Skeletal muscle cell (primary cell): Measurements from ENCODE around the gene SCAF1.

ENCODE experiments used
- DNase-seq: peaks from one replicate; pipeline ENCODE4 v3.0.0-alpha.2; 2010; ENCODE audit warnings: low read depth
- H3K4me3 ChIP-seq: 2 replicates; pipeline ENCODE4 v1.5.1; 2011; ENCODE audit warnings: low read depth, mild to moderate bottlenecking, control low read depth, low read length, moderate library complexity

The SCAF1 gene

GRCh38 chr19:49642492-49643035, 555 bp downstream of the SCAF1 start:
- DNase-seq, result no peak
- peak overlapping the region; percentile 99 for H3K4me3 ChIP-seq

DNA sequence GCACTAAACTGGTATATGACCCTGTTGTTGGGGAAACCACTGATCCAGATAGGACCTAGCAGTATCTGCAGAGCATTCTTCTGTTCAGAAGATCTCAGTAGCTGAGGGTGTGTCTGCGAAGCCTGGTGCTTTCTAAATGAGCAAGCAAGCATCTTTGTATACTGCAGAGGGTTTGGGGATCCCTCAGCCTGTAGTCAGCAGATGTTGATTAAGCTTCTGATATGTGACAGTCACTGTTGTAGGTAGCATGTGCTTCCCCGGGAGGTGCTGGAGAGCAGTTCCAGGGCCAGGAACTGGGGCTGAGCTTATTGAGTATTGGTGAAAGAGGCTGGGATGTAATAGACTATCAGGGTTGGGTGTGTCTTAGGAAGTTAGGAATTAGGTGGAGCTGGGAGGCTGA, 1.5 kb downstream of the SCAF1 start:
- DNase-seq, result no peak
- peak overlapping the region; percentile 99 for H3K4me3 ChIP-seq

DNA sequence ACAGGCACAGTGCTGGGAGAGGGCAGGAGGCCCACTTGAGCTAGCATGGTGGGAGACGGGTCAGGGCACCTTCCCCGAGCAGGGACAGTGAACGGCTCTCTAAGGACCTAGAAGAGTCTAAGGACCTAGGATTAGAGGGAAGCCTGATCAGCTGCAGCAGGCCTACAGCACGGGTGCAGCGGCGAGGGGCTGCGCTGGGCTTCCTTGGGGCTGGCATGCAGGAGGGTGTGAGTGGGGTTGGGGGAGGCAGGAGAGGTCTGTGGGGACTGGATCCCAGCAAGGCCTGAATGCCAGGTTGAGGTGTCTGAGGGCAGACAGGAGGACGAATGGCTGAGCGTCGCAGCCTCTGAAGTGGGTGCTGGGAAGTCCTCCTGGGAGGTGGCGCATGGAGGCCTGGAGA, 3.6 kb downstream of the SCAF1 start:
- no peak overlapping the region for H3K4me3 ChIP-seq
- no peak for DNase-seq

- DNase-seq, result no peak
- H3K4me3 ChIP-seq, result no peak overlapping the region
Observed at GRCh38 chr19:49645995-49646394, 4.0 kb downstream of the SCAF1 start.

DNA sequence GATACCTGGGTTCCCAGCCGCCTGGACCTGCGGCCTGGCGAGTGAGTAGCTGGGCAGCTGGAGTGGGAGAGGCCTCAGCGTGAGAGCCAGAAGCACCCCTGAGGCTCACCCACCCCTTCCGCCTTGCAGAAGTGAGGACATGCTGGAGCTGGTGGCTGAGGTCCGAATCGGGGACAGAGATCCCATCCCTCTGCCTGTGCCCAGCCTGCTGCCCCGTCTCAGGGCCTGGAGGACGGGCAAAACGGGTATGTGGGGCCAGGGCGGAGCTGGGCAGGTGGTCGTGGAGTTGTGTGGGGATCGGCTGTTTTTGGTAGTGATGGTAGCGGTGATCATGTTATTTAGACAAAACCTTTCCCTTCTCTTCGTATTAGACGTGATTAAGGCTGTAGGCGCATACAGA, 4.6 kb downstream of the SCAF1 start:
- no peak for DNase-seq
- no peak overlapping the region for H3K4me3 ChIP-seq

DNA sequence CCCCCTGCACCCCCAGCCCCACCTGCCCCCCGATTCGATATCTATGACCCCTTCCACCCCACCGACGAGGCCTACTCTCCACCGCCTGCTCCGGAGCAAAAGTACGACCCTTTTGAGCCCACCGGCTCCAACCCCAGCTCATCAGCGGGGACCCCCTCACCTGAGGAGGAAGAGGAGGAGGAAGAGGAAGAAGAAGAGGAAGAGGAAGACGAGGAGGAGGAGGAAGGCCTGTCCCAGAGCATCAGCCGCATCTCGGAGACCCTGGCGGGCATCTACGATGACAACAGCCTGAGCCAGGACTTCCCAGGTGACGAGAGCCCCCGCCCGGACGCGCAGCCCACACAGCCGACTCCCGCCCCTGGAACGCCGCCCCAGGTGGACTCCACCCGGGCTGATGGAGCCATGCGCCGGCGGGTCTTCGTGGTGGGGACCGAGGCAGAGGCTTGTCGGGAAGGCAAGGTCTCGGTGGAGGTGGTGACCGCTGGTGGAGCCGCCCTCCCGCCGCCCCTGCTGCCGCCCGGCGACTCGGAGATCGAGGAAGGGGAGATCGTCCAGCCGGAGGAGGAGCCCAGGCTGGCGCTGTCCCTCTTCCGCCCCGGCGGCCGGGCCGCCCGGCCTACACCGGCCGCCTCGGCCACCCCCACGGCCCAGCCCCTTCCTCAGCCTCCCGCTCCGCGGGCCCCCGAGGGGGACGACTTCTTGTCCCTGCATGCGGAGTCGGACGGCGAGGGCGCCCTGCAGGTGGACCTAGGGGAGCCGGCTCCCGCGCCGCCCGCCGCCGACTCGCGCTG, 9.2 kb downstream of the SCAF1 start:
- no peak for DNase-seq
- H3K4me3 ChIP-seq, result no peak overlapping the region

- no peak overlapping the region for H3K4me3 ChIP-seq
- DNase-seq, result no peak
Observed at GRCh38 chr19:49651820-49652550, 10.0 kb downstream of the SCAF1 start.

DNA sequence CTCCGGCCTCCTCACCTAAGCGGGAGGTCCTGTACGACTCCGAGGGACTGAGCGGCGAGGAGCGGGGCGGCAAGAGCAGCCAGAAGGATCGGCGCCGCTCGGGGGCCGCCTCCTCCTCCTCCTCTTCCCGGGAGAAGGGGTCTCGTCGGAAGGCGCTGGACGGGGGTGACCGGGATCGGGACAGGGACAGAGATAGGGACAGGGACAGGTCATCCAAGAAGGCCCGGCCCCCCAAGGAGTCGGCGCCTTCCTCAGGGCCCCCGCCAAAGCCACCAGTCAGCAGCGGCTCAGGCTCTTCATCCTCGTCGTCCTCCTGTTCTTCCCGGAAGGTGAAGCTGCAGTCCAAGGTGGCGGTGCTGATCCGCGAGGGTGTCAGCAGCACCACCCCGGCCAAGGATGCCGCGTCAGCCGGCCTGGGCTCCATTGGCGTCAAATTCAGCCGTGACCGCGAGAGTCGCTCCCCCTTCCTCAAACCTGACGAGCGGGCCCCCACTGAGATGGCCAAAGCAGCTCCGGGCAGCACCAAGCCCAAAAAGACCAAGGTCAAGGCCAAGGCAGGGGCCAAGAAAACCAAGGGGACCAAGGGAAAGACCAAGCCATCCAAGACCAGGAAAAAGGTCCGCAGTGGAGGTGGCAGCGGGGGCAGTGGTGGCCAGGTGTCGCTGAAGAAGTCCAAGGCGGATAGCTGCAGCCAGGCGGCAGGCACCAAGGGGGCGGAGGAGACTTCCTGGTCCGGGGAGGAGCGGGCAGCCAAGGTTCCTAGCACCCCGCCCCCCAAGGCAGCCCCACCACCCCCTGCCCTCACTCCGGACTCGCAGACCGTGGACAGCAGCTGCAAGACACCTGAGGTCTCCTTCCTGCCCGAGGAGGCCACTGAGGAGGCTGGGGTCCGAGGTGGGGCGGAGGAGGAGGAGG, 10.8 kb downstream of the SCAF1 start:
- H3K4me3 ChIP-seq, result no peak overlapping the region
- no peak for DNase-seq

DNA sequence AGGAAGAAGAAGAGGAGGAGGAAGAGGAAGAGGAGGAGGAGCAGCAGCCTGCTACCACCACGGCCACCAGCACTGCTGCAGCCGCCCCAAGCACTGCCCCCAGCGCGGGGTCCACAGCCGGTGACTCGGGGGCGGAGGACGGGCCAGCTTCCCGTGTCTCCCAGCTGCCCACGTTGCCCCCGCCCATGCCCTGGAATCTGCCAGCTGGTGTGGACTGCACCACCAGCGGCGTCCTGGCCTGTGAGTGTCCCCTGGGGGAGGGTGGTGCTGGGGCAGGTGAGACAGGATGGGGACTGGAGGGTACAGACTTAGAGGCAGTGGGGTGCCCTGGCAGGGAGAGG, 11.4 kb downstream of the SCAF1 start:
- H3K4me3 ChIP-seq, result no peak overlapping the region
- DNase-seq, result no peak

GRCh38 chr19:49654581-49654980, 12.6 kb downstream of the SCAF1 start:
- DNase-seq, result no peak
- H3K4me3 ChIP-seq, result no peak overlapping the region

DNA sequence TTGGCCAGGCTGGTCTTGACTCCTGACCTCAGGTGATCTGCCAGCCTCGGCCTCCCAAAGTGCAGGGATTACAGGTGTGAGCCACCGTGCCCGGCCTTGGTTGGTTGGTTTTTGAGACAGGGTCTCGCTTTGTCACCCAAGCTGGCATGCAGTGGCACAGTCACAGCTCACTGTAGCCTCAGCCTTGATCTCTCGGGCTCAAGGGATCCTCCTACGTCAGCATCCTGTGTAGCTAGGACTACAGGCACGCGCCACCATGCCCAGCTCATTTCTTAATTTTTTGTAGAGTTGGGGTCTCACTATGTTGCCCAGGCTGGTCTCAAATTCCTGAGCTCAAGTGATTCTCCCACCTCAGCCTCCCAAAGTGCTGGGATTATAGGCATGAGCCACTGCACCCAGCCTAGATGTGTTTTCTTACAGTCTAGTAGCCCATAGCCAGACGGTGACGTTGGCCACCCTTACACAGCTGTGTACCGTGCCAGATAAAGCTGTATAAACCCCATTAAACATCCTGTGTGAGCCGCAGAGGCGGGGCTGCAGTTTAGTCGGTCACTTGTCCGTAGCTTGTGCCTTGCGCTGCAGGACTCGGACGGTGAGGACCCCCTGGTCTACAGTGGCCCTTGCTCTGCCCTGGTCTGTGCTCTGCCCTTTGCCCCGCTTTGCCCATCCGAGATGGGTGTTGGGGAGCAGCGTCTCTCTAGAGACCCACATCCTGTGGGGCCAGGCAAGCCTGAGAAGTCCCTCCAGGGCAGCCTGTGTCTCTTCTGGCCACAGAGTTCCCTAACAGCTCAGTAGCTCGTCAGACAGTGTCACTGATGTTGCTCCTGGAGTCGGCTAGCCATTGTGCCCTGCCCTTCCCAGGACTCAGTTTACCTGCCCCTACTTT, 13.8 kb downstream of the SCAF1 start:
- H3K4me3 ChIP-seq, result no peak overlapping the region
- no peak for DNase-seq

GRCh38 chr19:49656456-49657109, 14.6 kb downstream of the SCAF1 start:
- DNase-seq, result no peak
- H3K4me3 ChIP-seq, result no peak overlapping the region

DNA sequence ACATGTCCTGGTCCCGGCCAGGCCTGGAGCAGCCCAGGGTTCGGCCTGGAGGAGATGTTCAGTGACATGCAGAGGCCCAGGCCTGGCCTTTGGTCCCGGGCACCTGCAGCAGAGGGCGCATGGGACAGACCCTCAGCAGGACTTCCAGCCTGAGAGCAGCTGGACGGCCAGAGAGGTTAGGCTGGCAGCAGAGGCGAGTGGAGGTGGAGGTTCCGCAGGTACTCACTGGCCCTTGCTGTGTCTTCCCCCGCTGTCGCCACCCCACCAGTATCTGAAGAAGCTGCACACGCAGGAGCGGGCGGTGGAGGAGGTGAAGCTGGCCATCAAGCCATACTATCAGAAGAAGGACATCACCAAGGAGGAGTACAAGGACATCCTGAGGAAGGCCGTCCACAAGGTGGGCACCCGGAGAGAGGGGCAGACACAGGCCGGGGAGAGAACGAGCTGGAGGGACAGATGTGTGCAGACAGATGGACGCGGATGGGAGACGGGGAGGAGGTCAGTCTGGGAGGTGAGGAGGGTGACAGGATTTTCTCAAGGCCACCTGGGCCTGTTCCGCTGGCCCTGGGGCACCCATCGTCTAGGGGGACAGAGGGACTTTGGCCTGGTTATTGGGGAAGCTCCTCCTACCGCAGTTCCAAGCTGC, 15.6 kb downstream of the SCAF1 start:
- DNase-seq, result no peak
- no peak overlapping the region for H3K4me3 ChIP-seq

DNA sequence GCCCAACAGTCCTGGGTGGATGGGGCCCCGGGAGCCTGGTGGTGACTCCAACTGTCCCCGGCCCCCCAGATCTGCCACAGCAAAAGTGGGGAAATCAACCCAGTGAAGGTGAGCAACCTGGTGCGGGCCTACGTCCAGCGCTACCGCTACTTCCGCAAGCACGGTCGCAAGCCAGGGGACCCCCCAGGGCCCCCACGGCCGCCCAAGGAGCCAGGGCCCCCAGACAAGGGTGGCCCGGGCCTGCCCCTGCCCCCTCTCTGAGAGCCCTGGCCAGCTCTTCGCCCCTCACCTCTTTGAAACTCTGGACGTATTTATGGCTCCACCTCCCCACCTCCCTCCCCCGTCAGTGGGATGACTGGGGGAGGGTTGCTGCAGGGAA, 16.1 kb downstream of the SCAF1 start:
- no peak for DNase-seq
- no peak overlapping the region for H3K4me3 ChIP-seq

DNA sequence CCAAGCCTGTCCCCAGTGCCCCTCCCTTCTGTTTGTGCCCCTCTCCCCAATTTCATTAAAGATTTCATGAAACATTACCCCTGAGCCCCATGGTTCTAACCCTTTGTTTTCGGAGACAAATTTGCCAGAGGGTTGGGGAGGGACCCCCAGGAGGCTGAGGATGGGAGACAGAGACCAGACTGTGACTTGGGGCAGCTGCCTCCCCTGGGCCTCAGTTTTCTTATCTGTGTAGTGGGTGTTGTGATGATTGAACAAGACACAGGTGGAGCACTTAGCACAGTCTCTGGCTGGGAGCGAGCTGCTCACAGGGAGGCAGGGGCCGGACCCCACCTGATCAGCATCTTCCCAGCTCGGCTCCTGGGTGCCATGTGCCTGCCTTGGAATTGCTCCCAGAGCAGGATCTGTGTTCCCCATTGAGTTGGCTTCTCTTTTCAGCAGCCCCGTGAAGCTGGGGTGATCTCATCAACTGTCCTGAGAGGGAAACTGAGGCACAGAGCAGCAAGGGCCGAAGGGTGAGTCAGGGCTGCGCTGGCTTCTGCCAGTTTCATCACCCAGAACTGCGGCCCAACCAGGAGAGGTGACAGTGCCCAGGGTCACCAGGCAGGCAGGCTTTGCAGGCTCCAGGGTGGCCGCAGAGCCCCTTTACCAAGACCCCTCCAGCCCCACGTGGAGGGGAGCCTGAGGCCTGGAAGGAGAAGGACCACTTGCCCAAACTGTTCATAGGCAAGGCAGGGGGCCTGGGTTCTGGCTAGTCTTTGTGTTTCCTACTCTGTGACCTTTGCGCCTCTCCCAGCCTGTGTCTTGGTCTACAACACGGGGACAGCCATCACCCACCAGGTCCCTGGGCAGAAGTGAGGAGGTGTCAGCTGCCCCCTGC, 16.8 kb downstream of the SCAF1 start:
- no peak overlapping the region for H3K4me3 ChIP-seq
- no peak for DNase-seq

DNA sequence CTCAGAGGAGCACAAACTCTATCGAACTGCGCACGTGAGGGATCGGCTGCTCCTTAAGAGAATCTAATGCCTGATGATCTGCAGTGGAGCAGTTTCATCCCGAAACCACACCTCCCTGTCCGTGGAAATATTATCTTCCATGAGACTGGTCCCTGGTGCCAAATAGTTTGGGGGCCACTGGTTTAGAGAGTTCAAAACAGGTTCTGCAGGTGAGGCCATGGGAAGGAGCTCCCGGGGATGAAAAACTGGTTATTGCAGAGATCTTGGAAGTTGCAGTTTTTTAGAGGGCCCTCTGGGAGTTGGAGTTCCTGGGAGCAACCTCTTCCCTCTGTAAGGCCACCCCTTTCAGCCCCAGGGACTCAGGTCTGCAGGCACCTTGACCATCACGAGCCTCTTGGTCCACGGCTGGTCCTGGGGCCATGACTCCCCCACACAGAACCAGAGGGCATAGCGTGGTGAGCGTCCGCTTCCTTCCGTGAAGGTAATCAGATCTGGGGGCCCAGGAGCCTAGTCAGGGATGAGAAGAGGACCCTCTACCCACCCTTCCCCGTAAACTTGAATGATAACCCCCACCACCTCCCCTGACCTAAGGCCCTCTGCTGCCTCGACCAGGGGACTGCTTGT, 18.4 kb downstream of the SCAF1 start:
- H3K4me3 ChIP-seq, result no peak overlapping the region
- no peak for DNase-seq

- no peak for DNase-seq
- H3K4me3 ChIP-seq, result no peak overlapping the region
Observed at GRCh38 chr19:49662011-49662410, 20.0 kb downstream of the SCAF1 start.
